Stimulated activated CD4-positive, alpha-beta T cell treated with anti-CD3 and anti-CD28 coated beads, TNF-alpha, amount 100 ng/mL, for 1 hour (primary cell): ENCODE data around the gene KIRREL3.

Experiments
- DNase-seq, 3 donors: peaks; one replicate each; pipeline ENCODE4 v3.0.0-alpha.2; 2020; ENCODE audit warnings: low read depth in 3 of 3, low spot score in 1 of 3

The KIRREL3 gene

GRCh38 chr11:126456783-126457542, 543.6 kb downstream of the KIRREL3 start:
- DNase-seq = no peak

- no peak for DNase-seq
These were observed 544.5 kb downstream of the KIRREL3 start for GRCh38 chr11:126456089-126456488.

GRCh38 chr11:126452241-126453101, 548.1 kb downstream of the KIRREL3 start:
- DNase-seq = no peak

GRCh38 chr11:126451211-126451802, 549.3 kb downstream of the KIRREL3 start:
- no peak for DNase-seq

- DNase-seq = no peak
These were observed 549.8 kb downstream of the KIRREL3 start for GRCh38 chr11:126450806-126451205.

- no peak for DNase-seq
These were observed 550.4 kb downstream of the KIRREL3 start for GRCh38 chr11:126450198-126450597.

GRCh38 chr11:126446581-126446980, 554.0 kb downstream of the KIRREL3 start:
- no peak for DNase-seq

GRCh38 chr11:126444072-126444471, 556.5 kb downstream of the KIRREL3 start:
- no peak for DNase-seq

- DNase-seq = no peak
These were observed 557.5 kb downstream of the KIRREL3 start for GRCh38 chr11:126443120-126443519.

GRCh38 chr11:126440792-126441514, 559.6 kb downstream of the KIRREL3 start:
- DNase-seq = peak; percentile 17 to 58 (median 39)

- no peak for DNase-seq
These were observed 560.3 kb downstream of the KIRREL3 start for GRCh38 chr11:126440276-126440675.

- DNase-seq = no peak
These were observed 561.9 kb downstream of the KIRREL3 start for GRCh38 chr11:126438691-126439090.

- no peak for DNase-seq
These were observed 562.3 kb downstream of the KIRREL3 start for GRCh38 chr11:126438272-126438671.

GRCh38 chr11:126437731-126438130, 562.8 kb downstream of the KIRREL3 start:
- DNase-seq = no peak

GRCh38 chr11:126436209-126436755, 564.3 kb downstream of the KIRREL3 start:
- DNase-seq = no peak

GRCh38 chr11:126434950-126435335, 565.6 kb downstream of the KIRREL3 start:
- DNase-seq = no peak

GRCh38 chr11:126433989-126434949, 566.3 kb downstream of the KIRREL3 start:
- DNase-seq = no peak

GRCh38 chr11:126433244-126433846, 567.2 kb downstream of the KIRREL3 start:
- no peak for DNase-seq

- DNase-seq = no peak
These were observed 568.0 kb downstream of the KIRREL3 start for GRCh38 chr11:126432525-126432924.
